Cardiac muscle cell (in vitro differentiated cells and primary cell): ENCODE data around the gene SYNJ2. TPM values are rescaled to one million over a fixed set of nuclear protein-coding genes. Genes with fewer than 3 reads are reported as not detected.

Experiments used
- DNase-seq, 2 donors: peaks; one replicate each; pipeline versions ENCODE4 v3.0.0 to v3.0.0-alpha.2; 2010 to 2017; ENCODE audit warnings: low read depth in 1 of 2, low spot score in 1 of 2
- H3K27ac ChIP-seq: fragments of 200-600 bp; sonication (generic); 2 replicates; pipeline ENCODE4 v1.5.1; 2016
- H3K27me3 ChIP-seq: fragments of 200-600 bp; sonication (generic); 2 replicates; pipeline ENCODE4 v1.6.0; 2016; ENCODE audit warnings: control low read depth
- H3K36me3 ChIP-seq: fragments of 200-600 bp; sonication (generic); 2 replicates; pipeline ENCODE4 v1.5.1; 2016; ENCODE audit warnings: control low read depth
- H3K4me1 ChIP-seq: fragments of 200-600 bp; sonication (generic); 2 replicates; pipeline ENCODE4 v1.8.1; 2017; ENCODE audit warnings: low read depth, mild to moderate bottlenecking, mixed run types
- H3K4me3 ChIP-seq: fragments of 200-600 bp; sonication (generic); 2 replicates; pipeline ENCODE4 v1.5.1; 2016; ENCODE audit warnings: mild to moderate bottlenecking
- H3K9me3 ChIP-seq: fragments of 200-600 bp; sonication (generic); 2 replicates; pipeline ENCODE4 v1.5.1; 2017; ENCODE audit warnings: low read depth, mild to moderate bottlenecking, control low read depth
- polyA plus RNA-seq: library from polyadenylated mRNA; unstranded; fragments of >200 nt; fragmentation: Nextera tagmentation; extraction: Ambion mirVana; gene quantifications from 2 replicates; pipeline ENCODE4 v1.2.1, GENCODE V29; 2016
- total RNA-seq: library from RNA; depleted of rRNA; stranded (reverse); fragments of >200 nt; gene quantifications from 2 replicates; pipeline ENCODE4 v1.2.3, GENCODE V29; 2016
- TF ChIP-seq, protein P1 (sequence below): IDR thresholded peaks from 2 replicates; pipeline ENCODE4 v1.5.1; 2012; ENCODE audit warnings: low read depth, mild to moderate bottlenecking, low read length

SYNJ2 gene
- total and polyA plus RNA-seq, 2 experiments from 2014 or later: 2.1 to 2.9 TPM

DNA sequence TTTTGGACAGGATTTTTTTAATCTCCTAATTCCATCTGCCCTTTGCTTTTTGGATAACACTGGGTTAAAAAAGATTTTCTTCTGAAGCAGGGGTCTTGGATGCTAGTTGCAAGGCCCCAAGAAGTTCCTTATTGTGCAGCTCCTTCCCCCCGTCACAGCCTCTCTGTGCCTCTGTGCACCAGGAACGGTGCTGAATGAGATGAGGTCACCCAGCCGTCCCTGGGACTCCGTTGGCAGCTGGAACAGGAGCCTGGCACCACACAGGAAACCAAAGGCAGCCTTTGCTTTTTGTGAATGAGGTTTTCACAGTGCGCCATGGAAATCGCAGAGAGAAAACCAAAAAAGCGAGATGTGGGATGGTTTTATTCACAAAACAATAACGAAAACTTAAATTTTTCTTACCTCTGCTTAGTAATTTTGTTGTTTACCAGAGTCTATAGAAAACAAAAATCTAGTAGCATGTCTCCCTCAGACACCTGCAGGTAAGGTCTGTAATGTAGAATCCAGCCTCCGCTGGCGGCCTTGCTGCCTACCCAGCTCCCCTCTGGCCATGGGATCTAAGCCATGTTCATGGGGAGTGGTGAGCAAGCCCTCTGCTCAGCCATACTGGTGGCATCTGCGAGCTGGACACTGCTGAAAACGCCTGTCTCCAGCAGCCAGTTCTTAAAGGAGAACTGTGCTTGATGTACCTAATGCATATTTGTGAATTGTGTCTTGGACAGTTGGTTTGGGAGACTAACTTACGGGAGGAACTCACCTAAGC lies 40.4 kb upstream of the SYNJ2 start:
- Histone ChIP-seq H3K4me1 (peaks cover 18% of the 10 kb centered on the region), H3K27ac (no peak overlapping the region), H3K36me3 (peaks cover 52% of the 10 kb centered on the region), H3K9me3 (no peaks in the 10 kb centered on the region), H3K27me3 (no peaks in the 10 kb centered on the region), H3K4me3 (no peak overlapping the region)
- DNase-seq: no peak
- TF ChIP-seq, protein P1, sequence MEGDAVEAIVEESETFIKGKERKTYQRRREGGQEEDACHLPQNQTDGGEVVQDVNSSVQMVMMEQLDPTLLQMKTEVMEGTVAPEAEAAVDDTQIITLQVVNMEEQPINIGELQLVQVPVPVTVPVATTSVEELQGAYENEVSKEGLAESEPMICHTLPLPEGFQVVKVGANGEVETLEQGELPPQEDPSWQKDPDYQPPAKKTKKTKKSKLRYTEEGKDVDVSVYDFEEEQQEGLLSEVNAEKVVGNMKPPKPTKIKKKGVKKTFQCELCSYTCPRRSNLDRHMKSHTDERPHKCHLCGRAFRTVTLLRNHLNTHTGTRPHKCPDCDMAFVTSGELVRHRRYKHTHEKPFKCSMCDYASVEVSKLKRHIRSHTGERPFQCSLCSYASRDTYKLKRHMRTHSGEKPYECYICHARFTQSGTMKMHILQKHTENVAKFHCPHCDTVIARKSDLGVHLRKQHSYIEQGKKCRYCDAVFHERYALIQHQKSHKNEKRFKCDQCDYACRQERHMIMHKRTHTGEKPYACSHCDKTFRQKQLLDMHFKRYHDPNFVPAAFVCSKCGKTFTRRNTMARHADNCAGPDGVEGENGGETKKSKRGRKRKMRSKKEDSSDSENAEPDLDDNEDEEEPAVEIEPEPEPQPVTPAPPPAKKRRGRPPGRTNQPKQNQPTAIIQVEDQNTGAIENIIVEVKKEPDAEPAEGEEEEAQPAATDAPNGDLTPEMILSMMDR: no peak

GRCh38 chr6:157942351-157942750 lies 39.3 kb upstream of the SYNJ2 start:
- Histone ChIP-seq H3K4me3 (no peak overlapping the region), H3K27ac (no peak overlapping the region), H3K27me3 (no peaks in the 10 kb centered on the region), H3K4me1 (peaks cover 18% of the 10 kb centered on the region), H3K9me3 (no peaks in the 10 kb centered on the region), H3K36me3 (peaks cover 41% of the 10 kb centered on the region)
- DNase-seq: no peak
- TF ChIP-seq, protein P1: no peak

DNA sequence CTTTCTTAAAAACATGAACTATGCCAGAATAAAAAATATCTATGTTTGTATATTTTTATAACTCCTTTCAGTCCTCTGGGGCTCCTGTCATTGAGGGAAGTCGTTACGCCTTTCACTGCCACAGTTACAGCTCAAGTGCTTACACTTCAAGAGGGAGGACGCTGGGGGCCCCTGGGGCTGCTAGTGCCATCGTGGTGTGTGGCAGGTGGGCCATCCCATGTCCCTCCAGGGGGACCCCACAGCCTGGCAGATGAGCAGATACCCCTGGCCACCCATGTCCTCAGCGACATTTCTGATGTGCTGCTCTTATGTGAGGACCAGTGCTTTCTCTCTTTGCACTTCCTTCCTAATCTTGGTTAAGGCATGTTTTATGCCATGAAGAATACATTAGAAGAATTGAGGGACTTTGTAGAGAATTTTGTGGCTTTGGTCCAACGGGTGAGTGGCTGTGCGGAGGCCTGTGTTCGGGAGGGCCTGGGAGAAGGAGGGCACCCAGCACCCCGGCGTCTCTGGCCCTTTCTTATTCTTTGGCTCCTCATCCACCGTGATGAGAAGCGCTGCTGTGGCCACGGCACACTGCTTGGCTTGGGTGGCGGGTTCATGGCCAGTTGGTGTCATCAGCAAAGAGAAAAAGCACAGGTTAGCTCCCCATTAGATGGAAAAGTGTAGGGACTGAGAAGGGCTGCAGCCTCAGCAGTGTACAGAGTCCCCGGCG lies 38.3 kb upstream of the SYNJ2 start:
- Histone ChIP-seq H3K27ac (no peak overlapping the region), H3K9me3 (no peaks in the 10 kb centered on the region), H3K4me3 (no peak overlapping the region), H3K36me3 (peaks cover 31% of the 10 kb centered on the region), H3K4me1 (peaks cover 18% of the 10 kb centered on the region), H3K27me3 (no peaks in the 10 kb centered on the region)
- peak in 1 of 2 donors; percentile 26 for DNase-seq
- TF ChIP-seq, protein P1: no peak

GRCh38 chr6:157943964-157944283 lies 37.7 kb upstream of the SYNJ2 start:
- no peaks in the 10 kb centered on the region for H3K9me3 ChIP-seq
- no peak overlapping the region for H3K4me3 ChIP-seq
- peaks cover 18% of the 10 kb centered on the region for H3K4me1 ChIP-seq
- H3K27ac ChIP-seq: no peak overlapping the region
- TF ChIP-seq, protein P1: no peak
- peaks cover 25% of the 10 kb centered on the region for H3K36me3 ChIP-seq
- DNase-seq: no peak
- no peaks in the 10 kb centered on the region for H3K27me3 ChIP-seq

GRCh38 chr6:157944983-157945931 lies 36.4 kb upstream of the SYNJ2 start:
- Histone ChIP-seq H3K27me3 (no peaks in the 10 kb centered on the region), H3K36me3 (peaks cover 22% of the 10 kb centered on the region), H3K27ac (no peak overlapping the region), H3K9me3 (no peaks in the 10 kb centered on the region), H3K4me3 (no peak overlapping the region), H3K4me1 (peaks cover 18% of the 10 kb centered on the region)
- TF ChIP-seq, protein P1: no peak
- DNase-seq: no peak
